Endodermal cell (in vitro differentiated cells): ENCODE data around the gene GALM. TPM values are rescaled to one million over a fixed set of nuclear protein-coding genes. Genes with fewer than 3 reads are reported as not detected.

Experiments used
- DNase-seq: peaks from one replicate; pipeline ENCODE4 v3.0.0-alpha.2; 2017
- H3K27ac ChIP-seq: 2 replicates; pipeline ENCODE4 v1.5.1; 2013; ENCODE audit warnings: mild to moderate bottlenecking, low read depth, low read length, moderate library complexity
- H3K27me3 ChIP-seq: 2 replicates; pipeline ENCODE4 v1.6.1; 2013; ENCODE audit warnings: mild to moderate bottlenecking, low read length, moderate library complexity; ENCODE audit not compliant: insufficient read depth, control insufficient read depth, poor library complexity, severe bottlenecking
- H3K36me3 ChIP-seq: 2 replicates; pipeline ENCODE4 v1.7.0; 2013; ENCODE audit warnings: mild to moderate bottlenecking, low read length, moderate library complexity; ENCODE audit not compliant: control insufficient read depth, insufficient read depth
- H3K4me1 ChIP-seq: one replicate; pipeline ENCODE4 v1.7.0; 2013; ENCODE audit warnings: low read length; ENCODE audit not compliant: control insufficient read depth, insufficient read depth
- H3K4me3 ChIP-seq: 2 replicates; pipeline ENCODE4 v1.5.1; 2013; ENCODE audit warnings: mild to moderate bottlenecking, low read length, moderate library complexity
- H3K9ac ChIP-seq: 2 replicates; pipeline ENCODE4 v1.6.1; 2013; ENCODE audit warnings: mild to moderate bottlenecking, low read length, moderate library complexity; ENCODE audit not compliant: poor library complexity, severe bottlenecking; ENCODE audit errors: extremely low read depth
- H3K9me3 ChIP-seq: 2 replicates; pipeline ENCODE4 v1.6.1; 2013; ENCODE audit warnings: mild to moderate bottlenecking, low read length, moderate library complexity; ENCODE audit not compliant: control insufficient read depth
- H3K27ac Mint-ChIP-seq: 2 replicates; pipeline ENCODE4 v1.8.0; 2020; ENCODE audit warnings: mixed read lengths
- H3K27me3 Mint-ChIP-seq: 2 replicates; pipeline ENCODE4 v1.8.0; 2021; ENCODE audit warnings: mild to moderate bottlenecking, mixed read lengths; ENCODE audit not compliant: insufficient read depth
- H3K36me3 Mint-ChIP-seq: 2 replicates; pipeline ENCODE4 v1.8.0; 2020; ENCODE audit warnings: low read depth, mixed read lengths
- H3K4me1 Mint-ChIP-seq: 2 replicates; pipeline ENCODE4 v1.8.0; 2020; ENCODE audit warnings: mixed read lengths
- H3K4me3 Mint-ChIP-seq: 2 replicates; pipeline ENCODE4 v1.8.0; 2020; ENCODE audit warnings: mild to moderate bottlenecking, moderate library complexity, mixed read lengths
- H3K9me3 Mint-ChIP-seq: 2 replicates; pipeline ENCODE4 v1.8.0; 2020; ENCODE audit warnings: mild to moderate bottlenecking, mixed read lengths
- WGBS, 2 experiments: methylation state at CpG; one replicate each; pipeline versions ENCODE4 v1.1.5 to v1.1.7; 2013; ENCODE audit warnings: missing lambda C conversion rate in 2 of 2, mixed read lengths in 1 of 2; ENCODE audit not compliant: insufficient coverage in 1 of 2, insufficient read length in 1 of 2; 5-methylcytosine and 5-hydroxymethylcytosine counted together
- total RNA-seq, 2 donors: library from RNA; stranded (reverse); fragmentation: NEBNext Ultra II Directional in 1 of 2; extraction: Animal tissue kit (Norgen Biotek cat#: 25700) in 1 of 2; gene quantifications; 2 replicates in 1 of 2; 3 replicates in 1 of 2; pipeline ENCODE4 v1.2.1, GENCODE V29; 2021
- TF ChIP-seq, protein P1 (sequence below): fragments of 200-600 bp; sonication (generic); conservative IDR thresholded peaks from 2 replicates; pipeline ENCODE4 v1.5.0; 2021; ENCODE audit warnings: antibody characterized with exemption, mild to moderate bottlenecking

The GALM gene
- total RNA-seq, 2 donors from 2014 or later = 14.2 to 16.2 TPM

GRCh38 chr2:38685116-38685735, 19.3 kb downstream of the GALM start:
- no peaks in the 10 kb centered on the region for H3K27me3 Mint-ChIP-seq
- WGBS, 2 experiments = 92 to 100% methylated on average over 3 of the region's 3 CpGs
- Histone ChIP-seq H3K4me1 (no peaks in the 10 kb centered on the region), H3K4me3 (no peak overlapping the region), H3K27ac (no peak overlapping the region), H3K9ac (no peak overlapping the region), H3K36me3 (peaks cover 35% of the 10 kb centered on the region), H3K27me3 (no peaks in the 10 kb centered on the region), H3K9me3 (no peaks in the 10 kb centered on the region)
- H3K36me3 Mint-ChIP-seq = peaks cover 71% of the 10 kb centered on the region
- H3K27ac Mint-ChIP-seq = no peak overlapping the region
- H3K4me1 Mint-ChIP-seq = no peaks in the 10 kb centered on the region
- DNase-seq = no peak
- H3K4me3 Mint-ChIP-seq = no peak overlapping the region
- no peaks in the 10 kb centered on the region for H3K9me3 Mint-ChIP-seq
- TF ChIP-seq, protein P1, sequence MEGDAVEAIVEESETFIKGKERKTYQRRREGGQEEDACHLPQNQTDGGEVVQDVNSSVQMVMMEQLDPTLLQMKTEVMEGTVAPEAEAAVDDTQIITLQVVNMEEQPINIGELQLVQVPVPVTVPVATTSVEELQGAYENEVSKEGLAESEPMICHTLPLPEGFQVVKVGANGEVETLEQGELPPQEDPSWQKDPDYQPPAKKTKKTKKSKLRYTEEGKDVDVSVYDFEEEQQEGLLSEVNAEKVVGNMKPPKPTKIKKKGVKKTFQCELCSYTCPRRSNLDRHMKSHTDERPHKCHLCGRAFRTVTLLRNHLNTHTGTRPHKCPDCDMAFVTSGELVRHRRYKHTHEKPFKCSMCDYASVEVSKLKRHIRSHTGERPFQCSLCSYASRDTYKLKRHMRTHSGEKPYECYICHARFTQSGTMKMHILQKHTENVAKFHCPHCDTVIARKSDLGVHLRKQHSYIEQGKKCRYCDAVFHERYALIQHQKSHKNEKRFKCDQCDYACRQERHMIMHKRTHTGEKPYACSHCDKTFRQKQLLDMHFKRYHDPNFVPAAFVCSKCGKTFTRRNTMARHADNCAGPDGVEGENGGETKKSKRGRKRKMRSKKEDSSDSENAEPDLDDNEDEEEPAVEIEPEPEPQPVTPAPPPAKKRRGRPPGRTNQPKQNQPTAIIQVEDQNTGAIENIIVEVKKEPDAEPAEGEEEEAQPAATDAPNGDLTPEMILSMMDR = no peak

DNA sequence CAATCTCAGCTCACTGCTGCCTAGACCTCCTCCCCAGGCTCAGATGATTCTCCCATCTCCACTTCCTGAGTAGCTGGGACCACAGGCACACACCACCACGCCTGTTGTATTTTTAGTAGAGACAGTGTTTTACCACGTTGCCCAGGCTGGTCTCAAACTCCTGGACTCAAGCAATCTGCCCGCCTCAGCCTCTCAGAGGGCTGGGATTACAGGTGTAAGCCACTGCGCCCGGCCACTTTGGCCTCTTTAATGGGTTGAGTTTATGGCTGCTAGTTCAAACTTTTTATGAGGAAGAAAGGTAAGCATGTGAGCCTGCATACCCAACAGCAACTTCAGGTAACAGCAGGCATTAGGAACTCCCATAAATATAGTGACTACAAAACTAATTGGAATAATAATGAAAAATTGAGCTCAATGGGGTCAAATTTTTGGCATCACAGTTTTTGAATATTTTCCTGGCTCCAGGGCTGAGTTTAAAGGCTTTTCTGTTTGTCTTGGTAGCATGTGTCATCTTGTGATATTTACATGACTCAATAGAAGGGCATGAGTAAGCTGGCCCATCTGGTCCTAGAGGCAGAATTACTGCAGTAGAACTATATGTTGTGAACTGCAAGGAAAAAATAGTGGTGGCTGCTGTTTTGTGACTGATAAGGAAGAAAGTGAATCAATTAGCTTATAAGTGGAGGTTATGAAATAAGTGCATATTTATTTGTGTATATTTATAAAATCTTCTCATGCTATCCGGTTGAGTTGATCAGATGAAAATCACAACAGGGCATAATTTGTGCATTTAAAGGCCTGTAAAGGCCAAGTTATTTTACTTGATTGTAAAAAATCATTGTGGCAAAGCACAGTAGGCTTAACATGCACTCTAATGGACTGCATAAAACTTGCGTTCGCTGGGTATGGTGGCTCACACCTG, 24.8 kb downstream of the GALM start:
- Histone ChIP-seq H3K9me3 (no peaks in the 10 kb centered on the region), H3K27me3 (no peaks in the 10 kb centered on the region), H3K36me3 (peaks cover 14% of the 10 kb centered on the region), H3K9ac (no peak overlapping the region), H3K4me3 (no peak overlapping the region), H3K4me1 (no peaks in the 10 kb centered on the region), H3K27ac (no peak overlapping the region)
- TF ChIP-seq, protein P1 = no peak
- no peaks in the 10 kb centered on the region for H3K27me3 Mint-ChIP-seq
- no peak for DNase-seq
- WGBS, 2 experiments = 94 to 97% methylated on average over 5 to 8 of the region's 8 CpGs
- no peak overlapping the region for H3K4me3 Mint-ChIP-seq
- peaks cover 42% of the 10 kb centered on the region for H3K36me3 Mint-ChIP-seq
- H3K27ac Mint-ChIP-seq = no peak overlapping the region
- no peaks in the 10 kb centered on the region for H3K9me3 Mint-ChIP-seq
- peaks cover 2% of the 10 kb centered on the region for H3K4me1 Mint-ChIP-seq

GRCh38 chr2:38691994-38692393, 26.1 kb downstream of the GALM start:
- Histone ChIP-seq H3K9ac (no peak overlapping the region), H3K27ac (no peak overlapping the region), H3K4me1 (no peaks in the 10 kb centered on the region), H3K4me3 (no peak overlapping the region), H3K9me3 (no peaks in the 10 kb centered on the region), H3K27me3 (no peaks in the 10 kb centered on the region), H3K36me3 (peaks cover 8% of the 10 kb centered on the region)
- TF ChIP-seq, protein P1 = no peak
- H3K27ac Mint-ChIP-seq = no peak overlapping the region
- H3K36me3 Mint-ChIP-seq = peaks cover 38% of the 10 kb centered on the region
- H3K4me3 Mint-ChIP-seq = no peak overlapping the region
- 91 to 96% methylated on average over 2 of the region's 2 CpGs for WGBS, 2 experiments
- H3K27me3 Mint-ChIP-seq = no peaks in the 10 kb centered on the region
- peaks cover 2% of the 10 kb centered on the region for H3K4me1 Mint-ChIP-seq
- no peaks in the 10 kb centered on the region for H3K9me3 Mint-ChIP-seq
- DNase-seq = no peak
